Adrenal gland (tissue), 12 donors: Measurements from ENCODE around the gene DOK4. TPM values are rescaled to one million over a fixed set of nuclear protein-coding genes. Genes with fewer than 3 reads are reported as not detected.

Source experiments
- DNase-seq, 7 donors: peaks; one replicate each; pipeline ENCODE4 v3.0.0-alpha.2; 2019 to 2020
- H3K27ac ChIP-seq, 5 donors: fragments of 200-600 bp; sonication (generic) in 4 of 5; 1 replicate in 3 of 5; 2 replicates in 2 of 5; pipeline versions ENCODE4 v1.5.1 to v1.8.0; 2016 to 2020; ENCODE audit warnings: mild to moderate bottlenecking in 1 of 5
- H3K27me3 ChIP-seq: fragments of 200-600 bp; 2 replicates; pipeline ENCODE4 v1.8.0; 2021
- H3K36me3 ChIP-seq, 2 donors: fragments of 200-600 bp; replicated peaks in 1 of 2; 1 replicate in 1 of 2; 2 replicates in 1 of 2; pipeline versions ENCODE4 v1.5.1 to v1.8.0; 2018 to 2022
- H3K4me1 ChIP-seq, 2 donors: fragments of 200-600 bp; replicated peaks in 1 of 2; 1 replicate in 1 of 2; 2 replicates in 1 of 2; pipeline versions ENCODE4 v1.5.1 to v1.8.0; 2018 to 2021
- H3K4me3 ChIP-seq, 4 donors: fragments of 200-600 bp; sonication (generic) in 3 of 4; one replicate each; pipeline ENCODE4 v1.5.1; 2016 to 2018
- H3K9me3 ChIP-seq, 3 donors: fragments of 200-600 bp; sonication (generic) in 1 of 3; replicated peaks in 1 of 3; 1 replicate in 2 of 3; 2 replicates in 1 of 3; pipeline versions ENCODE4 v1.5.1 to v1.8.0; 2016 to 2021
- POLR2A ChIP-seq, 2 donors: fragments of 450-650 bp; IDR thresholded peaks; one replicate each; pipeline ENCODE4 v1.6.1; 2017; ENCODE audit warnings: antibody characterized with exemption in 2 of 2, mild to moderate bottlenecking in 2 of 2, moderate library complexity in 1 of 2
- WGBS, 4 donors: extraction: QIAGEN DNeasy Blood & Tissue Kit in 2 of 4; methylation state at CpG; one replicate each; pipeline versions ENCODE4 v1.1.5 to v1.1.7; 2013 to 2017; 5-methylcytosine and 5-hydroxymethylcytosine counted together
- intact Hi-C, 2 donors: fragments of 100-400 bp; cut with DNase I; formaldehyde crosslinking; loops; one replicate each; pipeline versions ENCODE4 v1.14.1 to v1.15.0; 2022 to 2023
- polyA plus RNA-seq, 3 donors: library from polyadenylated mRNA; stranded (reverse); fragments of 200-250 nt in 2 of 3; fragments of 350-450 nt in 1 of 3; fragmentation: Illumina TruSeq in 1 of 3; extraction: RNeasy Lipid Tissue Mini Kit (QIAGEN cat#74804) in 1 of 3; gene quantifications; one replicate each; pipeline ENCODE4 v1.2.3, GENCODE V29; 2013 to 2014
- total RNA-seq, 9 donors: library from RNA; depleted of rRNA in 4 of 9; stranded (reverse); fragments of >200 nt in 4 of 9; fragments of 120-200 nt in 1 of 9; fragmentation: NEBNext Ultra II Directional in 1 of 9; extraction: Animal tissue kit (Norgen Biotek cat#: 25700) in 1 of 9; gene quantifications; one replicate each; pipeline versions ENCODE4 v1.1.0 to v1.2.4, GENCODE V29; 2013 to 2023
- TF ChIP-seq, protein P1 (sequence below), 6 experiments: fragments of 450-650 bp in 4 of 6; fragments of 200-600 bp in 2 of 6; sonication (generic) in 1 of 6; IDR thresholded peaks; 1 replicate in 5 of 6; 2 replicates in 1 of 6; pipeline versions ENCODE4 v1.5.1 to v1.8.0; 2016 to 2021; ENCODE audit warnings: antibody characterized with exemption in 6 of 6, mild to moderate bottlenecking in 2 of 6, moderate library complexity in 1 of 6
- donor health status: healthy with polysubstance abuse.
- donor health status: Bipolar disorder and iron deficiency.
- donor health status: DM: yes; HTN: yes; CAD: no.
- donor health status: DM: no; HTN: no; CAD: no.
- donor health status: DM: no; HTN: no; CAD: no.
- donor health status: DM: yes; HTN: yes; CAD: no.

The DOK4 gene
- total and polyA plus RNA-seq, 12 donors = 4.3 to 36.1 (median 18.7) TPM

DNA sequence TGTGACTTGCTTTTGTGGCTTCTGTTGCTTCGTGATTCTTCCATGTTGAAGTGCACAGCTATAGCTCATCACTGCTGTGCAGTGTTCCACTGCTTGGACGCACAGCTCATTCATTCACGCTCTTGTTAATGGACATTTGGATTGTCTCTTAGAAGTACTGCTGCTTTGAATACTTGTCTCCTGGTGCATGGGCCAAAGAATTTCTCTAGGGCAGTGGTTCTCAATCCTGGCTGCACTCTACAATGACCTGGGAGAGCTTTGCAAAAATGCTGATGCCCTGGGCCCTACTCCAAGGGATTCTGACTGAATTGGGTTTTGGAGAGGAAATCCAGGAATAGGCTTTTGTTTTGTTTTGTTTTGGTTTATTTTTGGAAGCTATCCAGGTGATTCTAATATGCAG, 61.7 kb downstream of the DOK4 start:
- H3K9me3 ChIP-seq = no peaks in the 10 kb centered on the region
- TF ChIP-seq POLR2A (IDR thresholded peaks at IDR 0.05) = no peak
- TF ChIP-seq, protein P1, sequence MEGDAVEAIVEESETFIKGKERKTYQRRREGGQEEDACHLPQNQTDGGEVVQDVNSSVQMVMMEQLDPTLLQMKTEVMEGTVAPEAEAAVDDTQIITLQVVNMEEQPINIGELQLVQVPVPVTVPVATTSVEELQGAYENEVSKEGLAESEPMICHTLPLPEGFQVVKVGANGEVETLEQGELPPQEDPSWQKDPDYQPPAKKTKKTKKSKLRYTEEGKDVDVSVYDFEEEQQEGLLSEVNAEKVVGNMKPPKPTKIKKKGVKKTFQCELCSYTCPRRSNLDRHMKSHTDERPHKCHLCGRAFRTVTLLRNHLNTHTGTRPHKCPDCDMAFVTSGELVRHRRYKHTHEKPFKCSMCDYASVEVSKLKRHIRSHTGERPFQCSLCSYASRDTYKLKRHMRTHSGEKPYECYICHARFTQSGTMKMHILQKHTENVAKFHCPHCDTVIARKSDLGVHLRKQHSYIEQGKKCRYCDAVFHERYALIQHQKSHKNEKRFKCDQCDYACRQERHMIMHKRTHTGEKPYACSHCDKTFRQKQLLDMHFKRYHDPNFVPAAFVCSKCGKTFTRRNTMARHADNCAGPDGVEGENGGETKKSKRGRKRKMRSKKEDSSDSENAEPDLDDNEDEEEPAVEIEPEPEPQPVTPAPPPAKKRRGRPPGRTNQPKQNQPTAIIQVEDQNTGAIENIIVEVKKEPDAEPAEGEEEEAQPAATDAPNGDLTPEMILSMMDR (IDR thresholded peaks at IDR 0.05) = no peak
- peaks cover 0 to 23% of the 10 kb centered on the region in 2 donors for H3K36me3 ChIP-seq
- intact Hi-C loops = no loop called here
- 70 to 79% (median 77%) methylated on average over 3 of the region's 3 CpGs for WGBS, 4 donors
- H3K27ac ChIP-seq = peak overlapping the region in 1 of 5 donors; percentile 46
- no peaks in the 10 kb centered on the region for H3K27me3 ChIP-seq
- no peak overlapping the region for H3K4me3 ChIP-seq
- H3K4me1 ChIP-seq = peaks cover 8 to 10% of the 10 kb centered on the region in 2 donors
- peak in 1 of 7 donors; percentile 48 for DNase-seq

DNA sequence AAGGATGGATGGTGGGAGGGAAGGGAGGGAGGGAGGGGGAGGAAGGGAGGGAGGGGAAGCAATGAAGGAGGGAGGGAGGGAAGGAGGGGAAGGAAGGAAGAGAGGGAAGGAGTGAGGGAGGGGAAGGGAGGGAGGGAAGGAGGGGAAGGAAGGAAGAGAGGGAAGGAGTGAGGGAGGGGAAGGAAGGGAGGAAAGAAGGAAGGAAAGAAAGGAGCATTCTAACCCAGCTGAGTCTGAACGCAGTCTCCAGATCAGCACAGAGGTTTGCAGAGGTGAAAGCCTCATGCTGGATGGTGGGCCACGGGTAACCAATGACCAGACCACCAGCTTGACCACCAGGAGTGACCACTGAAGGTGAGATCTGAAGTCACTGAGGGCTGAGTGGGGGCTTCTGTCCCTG, 63.1 kb downstream of the DOK4 start:
- TF ChIP-seq, protein P1 (IDR thresholded peaks at IDR 0.05) = no peak
- TF ChIP-seq POLR2A (IDR thresholded peaks at IDR 0.05) = no peak
- peaks cover 0 to 11% of the 10 kb centered on the region in 2 donors for H3K36me3 ChIP-seq
- WGBS, 4 donors = 77 to 84% (median 78%) methylated on average over 2 of the region's 2 CpGs
- H3K27ac ChIP-seq = no peak overlapping the region
- H3K4me1 ChIP-seq = peaks cover 8 to 17% of the 10 kb centered on the region in 2 donors
- DNase-seq = peak in 1 of 7 donors; percentile 39
- H3K4me3 ChIP-seq = no peak overlapping the region
- intact Hi-C loops = no loop called here
- H3K27me3 ChIP-seq = no peaks in the 10 kb centered on the region
- H3K9me3 ChIP-seq = no peaks in the 10 kb centered on the region

DNA sequence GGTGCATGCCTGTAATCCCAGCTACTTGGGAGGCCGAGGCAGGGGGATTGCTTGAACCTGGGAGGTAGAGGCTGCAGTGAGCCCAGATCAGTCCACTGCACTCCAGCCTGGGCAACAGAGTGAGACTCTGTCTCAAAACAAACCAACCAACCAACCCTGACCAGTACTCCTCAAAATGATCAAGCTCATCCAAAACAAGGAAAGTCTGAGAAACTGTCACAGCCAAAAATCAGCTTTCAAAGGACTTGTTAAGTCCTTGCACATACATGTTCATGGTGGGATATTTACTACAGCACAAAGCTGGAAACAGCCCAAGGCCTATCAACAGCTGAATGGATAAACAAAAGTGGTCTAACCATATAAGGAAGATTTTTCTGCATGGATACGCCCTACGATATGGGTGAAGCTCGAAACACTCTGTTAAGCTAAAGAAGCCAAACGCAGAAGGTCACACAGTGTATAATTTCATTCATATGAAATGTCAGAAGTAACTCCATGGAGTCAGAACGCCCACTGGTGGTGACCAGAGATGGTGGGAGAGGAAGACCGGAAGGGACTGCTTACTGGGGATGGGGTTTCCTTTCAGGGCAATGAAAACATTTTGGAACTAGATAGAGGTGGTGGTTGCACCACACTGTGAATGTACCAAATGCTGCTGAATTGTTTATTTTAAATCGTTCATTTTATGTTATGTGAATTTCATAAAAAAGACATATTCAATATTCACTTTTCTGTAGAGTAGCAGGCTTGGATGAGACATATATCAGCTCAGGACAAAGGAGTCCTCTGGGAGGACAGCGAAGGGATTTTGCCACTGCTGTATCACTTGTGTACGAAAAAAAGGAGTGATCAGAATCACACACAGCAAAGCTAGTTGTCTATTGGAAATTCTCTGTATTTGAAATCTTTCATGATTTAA, 64.0 kb downstream of the DOK4 start:
- no peaks in the 10 kb centered on the region for H3K27me3 ChIP-seq
- 32 to 43% (median 38%) methylated on average over 10 of the region's 10 CpGs for WGBS, 4 donors
- H3K27ac ChIP-seq = no peak overlapping the region
- peaks cover 8 to 25% of the 10 kb centered on the region in 2 donors for H3K4me1 ChIP-seq
- no peak for TF ChIP-seq POLR2A (IDR thresholded peaks at IDR 0.05)
- TF ChIP-seq, protein P1 (IDR thresholded peaks at IDR 0.05) = peak; percentile 5 to 59 (median 49)
- intact Hi-C loops = no loop called here
- H3K36me3 ChIP-seq = peaks cover 0 to 4% of the 10 kb centered on the region in 2 donors
- DNase-seq = peak in 4 of 7 donors; percentile 25 to 52 (median 45)
- H3K4me3 ChIP-seq = no peak overlapping the region
- H3K9me3 ChIP-seq = no peaks in the 10 kb centered on the region

Other genes starting within 250 kb of the DOK4 start
- 100 to 1,000 TPM in 1 of 9 donors, 10 to 100 TPM in 8; 47.9 to 116 (median 58.2) TPM for gene ARL2BP, start 241.2 kb downstream of the DOK4 start, total RNA-seq
- 100 to 1,000 TPM in 1 of 3 donors, 10 to 100 TPM in 2; 32.6 to 136 (median 35.2) TPM for gene ARL2BP, start 241.2 kb downstream of the DOK4 start, polyA plus RNA-seq
- gene PLLP, start 201.8 kb downstream of the DOK4 start, total RNA-seq = 1 to 10 TPM; 1.0 to 10.0 (median 2.7) TPM
- 1 to 10 TPM; 1.5 to 7.0 (median 2.7) TPM for gene PLLP, start 201.8 kb downstream of the DOK4 start, polyA plus RNA-seq
- 1 to 10 TPM in 2 of 9 donors, under 1 TPM in 4, not detected in 3; 0.14 to 3.0 (median 0.45) TPM for gene CCL22, start 127.7 kb downstream of the DOK4 start, total RNA-seq
- gene CCL22, start 127.7 kb downstream of the DOK4 start, polyA plus RNA-seq = 1 to 10 TPM in 1 of 3 donors, under 1 TPM in 2; 0.03 to 2.6 (median 0.08) TPM
- 10 to 100 TPM in 1 of 9 donors, 1 to 10 TPM in 8; 3.3 to 14.1 (median 7.0) TPM for gene CX3CL1, start 114.0 kb downstream of the DOK4 start, total RNA-seq
- gene CX3CL1, start 114.0 kb downstream of the DOK4 start, polyA plus RNA-seq = 1 to 10 TPM; 1.9 to 7.2 (median 6.0) TPM
- gene CCL17, start 81.7 kb downstream of the DOK4 start, total RNA-seq = not detected
- gene CCL17, start 81.7 kb downstream of the DOK4 start, polyA plus RNA-seq = not detected
- 100 to 1,000 TPM in 2 of 9 donors, 10 to 100 TPM in 7; 33.3 to 155 (median 51.6) TPM for gene CIAPIN1, start 39.1 kb downstream of the DOK4 start, total RNA-seq
- 10 to 100 TPM; 15.8 to 91.9 (median 25.9) TPM for gene CIAPIN1, start 39.1 kb downstream of the DOK4 start, polyA plus RNA-seq
- gene COQ9, start 39.0 kb downstream of the DOK4 start, total RNA-seq = 100 to 1,000 TPM in 1 of 9 donors, 10 to 100 TPM in 8; 60.9 to 277 (median 85.5) TPM
- gene COQ9, start 39.0 kb downstream of the DOK4 start, polyA plus RNA-seq = 100 to 1,000 TPM; 165 to 203 (median 177) TPM
- gene POLR2C, start 23.8 kb downstream of the DOK4 start, total RNA-seq = 100 to 1,000 TPM in 4 of 9 donors, 10 to 100 TPM in 5; 52.8 to 147 (median 99.9) TPM
- 10 to 100 TPM; 28.3 to 73.9 (median 32.4) TPM for gene POLR2C, start 23.8 kb downstream of the DOK4 start, polyA plus RNA-seq
- 10 to 100 TPM in 4 of 9 donors, 1 to 10 TPM in 5; 2.2 to 23.6 (median 9.3) TPM for gene CCDC102A, start 50.1 kb upstream of the DOK4 start, total RNA-seq
- gene CCDC102A, start 50.1 kb upstream of the DOK4 start, polyA plus RNA-seq = 1 to 10 TPM; 1.6 to 8.5 (median 3.8) TPM
- gene ADGRG5, start 56.1 kb upstream of the DOK4 start, total RNA-seq = under 1 TPM in 6 of 9 donors, not detected in 3; 0.14 to 0.54 (median 0.26) TPM
- gene ADGRG5, start 56.1 kb upstream of the DOK4 start, polyA plus RNA-seq = under 1 TPM; 0.22 to 0.48 (median 0.24) TPM
- gene ADGRG1, start 142.1 kb upstream of the DOK4 start, total RNA-seq = 10 to 100 TPM in 8 of 9 donors, 1 to 10 TPM in 1; 1.8 to 69.9 (median 43.2) TPM
- gene ADGRG1, start 142.1 kb upstream of the DOK4 start, polyA plus RNA-seq = 10 to 100 TPM; 14.7 to 45.0 (median 19.8) TPM
- gene ADGRG3, start 181.8 kb upstream of the DOK4 start, total RNA-seq = 1 to 10 TPM in 1 of 9 donors, under 1 TPM in 4, not detected in 4; 0.14 to 1.5 (median 0.50) TPM
- 1 to 10 TPM in 1 of 3 donors, under 1 TPM in 2; 0.20 to 2.0 (median 0.40) TPM for gene ADGRG3, start 181.8 kb upstream of the DOK4 start, polyA plus RNA-seq
- gene DRC7, start 208.3 kb upstream of the DOK4 start, total RNA-seq = under 1 TPM in 1 of 9 donors, not detected in 8; 0.33 TPM
- gene DRC7, start 208.3 kb upstream of the DOK4 start, polyA plus RNA-seq = under 1 TPM in 2 of 3 donors, not detected in 1; 0.03 to 0.72 TPM
- 10 to 100 TPM; 17.9 to 85.6 (median 22.2) TPM for gene KATNB1, start 249.3 kb upstream of the DOK4 start, total RNA-seq
- 10 to 100 TPM; 12.9 to 19.9 (median 19.1) TPM for gene KATNB1, start 249.3 kb upstream of the DOK4 start, polyA plus RNA-seq